Activated CD4-positive, alpha-beta T cell treated with anti-CD3 and anti-CD28 coated beads, Interleukin-2, amount 10 ng/mL, durations not matched to agents 7 days and 5 days (primary cell): ENCODE results near the gene SRRM4. TPM values are rescaled to one million over a fixed set of nuclear protein-coding genes. Genes with fewer than 3 reads are reported as not detected.
"Not testable (repeated sequence)": the region's sequence is repeated elsewhere in the genome, so short reads cannot be mapped to it uniquely, and the experiment has no call there.

Experiments
- CTCF ChIA-PET: fragments of 350-600 bp; sonication (Branson Sonifier 250); formaldehyde crosslinking; loops from one replicate; lab custom pipeline; 2021; ENCODE audit warnings: antibody characterized with exemption; lab: Charles Lee
- POLR2A ChIA-PET: fragments of 350-600 bp; sonication (Branson Sonifier 250); formaldehyde crosslinking; loops from one replicate; lab custom pipeline; 2021; ENCODE audit warnings: antibody characterized with exemption; lab: Charles Lee
- DNase-seq: peaks from one replicate; pipeline ENCODE4 v3.0.0-alpha.2; 2020
- H3K27ac Mint-ChIP-seq: one replicate; pipeline ENCODE4 v1.8.0; 2021; ENCODE audit warnings: mild to moderate bottlenecking, moderate library complexity, mixed read lengths
- H3K27me3 Mint-ChIP-seq: one replicate; pipeline ENCODE4 v1.8.0; 2021; ENCODE audit warnings: mixed read lengths
- H3K36me3 Mint-ChIP-seq: one replicate; pipeline ENCODE4 v1.8.0; 2021; ENCODE audit warnings: low read depth, mixed read lengths
- H3K4me1 Mint-ChIP-seq: one replicate; pipeline ENCODE4 v1.8.0; 2021; ENCODE audit warnings: mixed read lengths
- H3K4me3 Mint-ChIP-seq: one replicate; pipeline ENCODE4 v1.8.0; 2021; ENCODE audit warnings: mild to moderate bottlenecking, moderate library complexity, mixed read lengths
- H3K9me3 Mint-ChIP-seq: one replicate; pipeline ENCODE4 v1.8.0; 2021; ENCODE audit warnings: mixed read lengths
- total RNA-seq, 2 experiments: library from RNA; stranded (reverse); gene quantifications; one replicate each; pipeline ENCODE4 v1.2.3, GENCODE V29; 2021

The SRRM4 gene
- total RNA-seq, 2 experiments from 2014 or later = not detected

DNA sequence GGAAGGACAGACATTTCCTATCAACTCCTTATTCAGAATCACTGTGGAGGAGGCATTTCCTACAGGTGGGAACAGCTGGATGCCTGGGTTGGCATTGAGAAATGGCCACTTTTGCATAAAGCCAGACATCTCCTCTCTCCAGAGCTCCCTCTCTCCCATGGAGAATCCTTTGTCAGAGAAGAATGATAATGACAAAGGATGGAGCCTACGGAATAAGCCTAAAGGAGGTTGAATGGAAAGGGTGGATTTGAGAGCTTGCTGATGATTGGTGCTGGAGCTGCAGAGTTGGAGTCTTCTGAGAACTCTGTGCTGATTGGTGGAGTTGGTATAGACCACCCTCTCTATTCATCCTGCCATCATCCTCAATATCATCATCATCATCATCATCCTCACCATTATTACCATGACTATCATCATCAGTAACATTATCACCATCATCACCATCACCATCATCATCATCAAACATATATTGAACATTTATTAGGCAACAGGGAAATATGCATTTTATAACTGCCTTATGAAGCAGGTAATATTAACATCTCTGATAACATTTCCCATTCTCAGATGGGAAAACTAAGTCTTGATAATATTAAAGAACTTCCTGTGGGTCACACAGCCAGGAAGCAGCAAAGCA is 108.2 kb downstream of the SRRM4 start:
- ChIA-PET POLR2A (no interaction called here), CTCF (no interaction called here)
- no peaks in the 10 kb centered on the region for H3K9me3 Mint-ChIP-seq
- H3K27ac Mint-ChIP-seq = no peak overlapping the region
- no peak overlapping the region for H3K4me3 Mint-ChIP-seq
- no peaks in the 10 kb centered on the region for H3K27me3 Mint-ChIP-seq
- H3K36me3 Mint-ChIP-seq = no peaks in the 10 kb centered on the region
- DNase-seq = no peak
- no peaks in the 10 kb centered on the region for H3K4me1 Mint-ChIP-seq

DNA sequence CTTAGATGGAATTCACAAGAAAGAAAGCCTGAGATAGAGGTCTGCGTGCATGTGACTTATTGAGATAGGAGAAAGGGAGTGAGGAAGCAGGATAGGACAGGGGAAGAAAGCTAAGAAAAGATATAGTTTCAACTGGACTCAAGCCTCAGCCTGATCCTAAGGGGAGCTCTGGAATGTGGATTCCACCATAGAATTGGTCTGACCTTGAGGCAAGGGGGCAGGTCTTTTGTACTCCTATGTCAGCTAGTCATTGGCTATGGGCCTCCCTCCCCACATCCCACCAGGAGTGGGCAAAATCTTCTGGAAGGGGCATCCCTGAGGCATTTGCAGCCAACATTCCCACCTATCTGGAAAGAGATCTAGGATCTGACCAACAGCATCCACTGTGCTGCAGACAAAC is 108.9 kb downstream of the SRRM4 start:
- ChIA-PET CTCF (no interaction called here), POLR2A (no interaction called here)
- DNase-seq = no peak
- H3K9me3 Mint-ChIP-seq = no peaks in the 10 kb centered on the region
- H3K27ac Mint-ChIP-seq = no peak overlapping the region
- no peaks in the 10 kb centered on the region for H3K27me3 Mint-ChIP-seq
- H3K4me3 Mint-ChIP-seq = no peak overlapping the region
- no peaks in the 10 kb centered on the region for H3K36me3 Mint-ChIP-seq
- no peaks in the 10 kb centered on the region for H3K4me1 Mint-ChIP-seq

DNA sequence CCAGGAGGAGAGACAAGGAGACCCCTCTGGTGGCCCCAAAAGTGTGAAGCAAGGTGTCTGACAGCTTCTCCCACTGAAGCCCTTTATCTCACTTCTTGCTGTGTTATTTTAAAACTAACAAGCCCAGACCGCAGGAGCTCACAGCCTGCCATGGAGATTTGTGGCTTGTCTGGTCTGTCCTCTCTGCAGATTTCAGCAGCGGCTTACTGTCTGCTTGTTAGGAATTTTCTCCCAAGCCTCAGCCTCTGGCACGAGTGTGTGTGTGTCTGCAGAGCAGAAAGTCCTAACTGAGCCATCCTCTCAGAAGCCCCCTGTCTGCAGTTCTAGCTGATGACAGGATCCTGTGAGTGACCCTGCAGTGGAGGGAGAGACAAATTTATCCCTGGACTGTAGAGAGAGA is 109.5 kb downstream of the SRRM4 start:
- no peak for DNase-seq
- Mint-ChIP-seq H3K9me3 (no peaks in the 10 kb centered on the region), H3K27me3 (no peaks in the 10 kb centered on the region), H3K4me1 (no peaks in the 10 kb centered on the region), H3K27ac (no peak overlapping the region), H3K36me3 (no peaks in the 10 kb centered on the region), H3K4me3 (no peak overlapping the region)
- ChIA-PET CTCF (no interaction called here), POLR2A (no interaction called here)

GRCh38 chr12:119096429-119097202 is 115.3 kb downstream of the SRRM4 start:
- Mint-ChIP-seq H3K4me1 (no peaks in the 10 kb centered on the region), H3K27me3 (no peaks in the 10 kb centered on the region), H3K36me3 (no peaks in the 10 kb centered on the region), H3K27ac (no peak overlapping the region), H3K4me3 (no peak overlapping the region), H3K9me3 (peaks cover 5% of the 10 kb centered on the region)
- ChIA-PET POLR2A (no interaction called here), CTCF (no interaction called here)
- no peak for DNase-seq

GRCh38 chr12:119100933-119101332 is 119.6 kb downstream of the SRRM4 start:
- CTCF ChIA-PET = no interaction called here
- DNase-seq = no peak
- H3K4me1 Mint-ChIP-seq = no peaks in the 10 kb centered on the region
- no peak overlapping the region for H3K27ac Mint-ChIP-seq
- H3K36me3 Mint-ChIP-seq = no peaks in the 10 kb centered on the region
- H3K27me3 Mint-ChIP-seq = no peaks in the 10 kb centered on the region
- peaks cover 7% of the 10 kb centered on the region for H3K9me3 Mint-ChIP-seq
- no peak overlapping the region for H3K4me3 Mint-ChIP-seq
- POLR2A ChIA-PET = no interaction called here

DNA sequence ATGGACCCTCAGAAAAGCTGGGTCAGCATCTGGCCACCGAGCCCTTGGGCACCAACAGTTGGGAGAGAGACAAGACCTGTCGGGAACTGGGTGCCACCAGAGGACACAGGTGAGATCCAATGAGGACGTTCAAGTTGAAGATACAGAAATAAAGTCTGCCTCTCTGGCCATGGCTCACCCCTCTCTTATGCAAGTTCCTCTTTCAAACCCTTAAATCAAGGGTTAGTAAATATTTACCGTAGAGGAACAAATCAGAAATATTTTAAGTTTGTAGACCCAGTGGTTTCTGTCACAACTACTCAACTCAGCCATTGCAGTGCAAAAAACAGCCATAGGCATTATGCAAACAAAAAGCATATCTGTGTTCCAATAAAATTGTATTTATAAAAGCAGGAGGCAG is 120.9 kb downstream of the SRRM4 start:
- Mint-ChIP-seq H3K9me3 (peaks cover 10% of the 10 kb centered on the region), H3K36me3 (no peaks in the 10 kb centered on the region), H3K4me1 (no peaks in the 10 kb centered on the region), H3K27ac (no peak overlapping the region), H3K27me3 (no peaks in the 10 kb centered on the region), H3K4me3 (no peak overlapping the region)
- no peak for DNase-seq
- CTCF ChIA-PET = no interaction called here
- POLR2A ChIA-PET = no interaction called here

DNA sequence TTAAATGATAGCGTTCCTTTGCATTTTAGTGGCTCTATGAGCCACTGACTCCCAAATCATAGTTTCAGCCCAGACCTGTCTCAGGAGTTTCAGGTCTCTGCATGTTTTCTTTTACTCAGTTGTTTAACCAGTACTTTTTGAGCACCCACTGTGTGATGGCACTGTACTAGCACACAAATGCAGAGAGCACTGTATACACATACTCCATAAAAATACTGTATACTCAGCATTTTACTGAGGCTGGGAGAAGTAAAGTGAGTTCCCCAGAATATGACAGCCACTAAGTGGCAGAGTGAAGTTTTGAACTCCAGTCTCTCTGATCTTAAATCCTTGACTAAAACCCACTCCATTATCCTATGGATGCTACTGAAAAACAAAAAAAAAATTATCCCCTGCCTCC is 121.4 kb downstream of the SRRM4 start:
- ChIA-PET CTCF (no interaction called here), POLR2A (no interaction called here)
- no peak overlapping the region for H3K4me3 Mint-ChIP-seq
- H3K4me1 Mint-ChIP-seq = no peaks in the 10 kb centered on the region
- no peaks in the 10 kb centered on the region for H3K27me3 Mint-ChIP-seq
- H3K27ac Mint-ChIP-seq = no peak overlapping the region
- no peaks in the 10 kb centered on the region for H3K36me3 Mint-ChIP-seq
- H3K9me3 Mint-ChIP-seq = peaks cover 10% of the 10 kb centered on the region
- no peak for DNase-seq

- H3K4me3 Mint-ChIP-seq, H3K27ac Mint-ChIP-seq, POLR2A ChIA-PET, H3K9me3 Mint-ChIP-seq, H3K4me1 Mint-ChIP-seq, H3K27me3 Mint-ChIP-seq, DNase-seq, H3K36me3 Mint-ChIP-seq, CTCF ChIA-PET: not testable (repeated sequence)
These were observed 123.6 kb downstream of the SRRM4 start for GRCh38 chr12:119104969-119105368.

- no peaks in the 10 kb centered on the region for H3K36me3 Mint-ChIP-seq
- ChIA-PET CTCF (no interaction called here), POLR2A (no interaction called here)
- no peak overlapping the region for H3K27ac Mint-ChIP-seq
- no peaks in the 10 kb centered on the region for H3K27me3 Mint-ChIP-seq
- DNase-seq = no peak
- H3K4me3 Mint-ChIP-seq = no peak overlapping the region
- H3K9me3 Mint-ChIP-seq = no peaks in the 10 kb centered on the region
- no peaks in the 10 kb centered on the region for H3K4me1 Mint-ChIP-seq
These were observed 132.2 kb downstream of the SRRM4 start for GRCh38 chr12:119113496-119113986.

GRCh38 chr12:119114294-119114693 is 133.0 kb downstream of the SRRM4 start:
- H3K27ac Mint-ChIP-seq = no peak overlapping the region
- H3K4me3 Mint-ChIP-seq = no peak overlapping the region
- no peak for DNase-seq
- no peaks in the 10 kb centered on the region for H3K4me1 Mint-ChIP-seq
- ChIA-PET CTCF (no interaction called here), POLR2A (no interaction called here)
- no peaks in the 10 kb centered on the region for H3K27me3 Mint-ChIP-seq
- no peaks in the 10 kb centered on the region for H3K9me3 Mint-ChIP-seq
- no peaks in the 10 kb centered on the region for H3K36me3 Mint-ChIP-seq

DNA sequence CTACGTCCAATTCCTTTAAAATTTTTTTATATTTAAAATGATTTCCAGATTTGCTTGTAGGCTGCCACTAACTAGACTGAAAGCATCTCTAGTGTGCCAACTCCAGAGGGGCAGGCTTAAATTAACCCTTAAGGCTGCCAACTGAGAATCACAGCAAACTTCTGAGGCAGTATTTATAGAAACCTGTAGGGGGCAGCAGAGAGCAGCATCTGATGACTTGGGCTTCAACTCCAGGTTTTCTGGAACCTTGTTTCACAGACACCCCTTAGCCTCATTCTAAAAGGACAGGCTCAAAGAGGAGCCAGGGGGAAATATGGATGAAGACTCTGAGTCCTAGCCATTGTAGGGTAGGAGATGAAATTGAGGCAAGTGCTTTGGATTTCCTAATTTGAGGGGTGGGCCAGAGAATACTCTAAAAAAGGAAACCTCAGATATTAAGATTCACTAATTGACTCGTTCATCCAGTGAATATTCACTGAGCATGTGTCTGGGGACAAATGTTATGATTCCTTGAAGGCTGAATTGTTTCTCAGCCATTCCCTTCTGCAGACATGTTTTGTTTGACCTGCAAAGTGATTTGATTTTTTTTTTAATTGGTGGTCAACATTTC is 134.1 kb downstream of the SRRM4 start:
- H3K4me1 Mint-ChIP-seq = no peaks in the 10 kb centered on the region
- ChIA-PET CTCF (no interaction called here), POLR2A (no interaction called here)
- no peak overlapping the region for H3K27ac Mint-ChIP-seq
- no peak overlapping the region for H3K4me3 Mint-ChIP-seq
- H3K27me3 Mint-ChIP-seq = no peaks in the 10 kb centered on the region
- H3K36me3 Mint-ChIP-seq = no peaks in the 10 kb centered on the region
- peak; percentile 38 for DNase-seq
- no peaks in the 10 kb centered on the region for H3K9me3 Mint-ChIP-seq

DNA sequence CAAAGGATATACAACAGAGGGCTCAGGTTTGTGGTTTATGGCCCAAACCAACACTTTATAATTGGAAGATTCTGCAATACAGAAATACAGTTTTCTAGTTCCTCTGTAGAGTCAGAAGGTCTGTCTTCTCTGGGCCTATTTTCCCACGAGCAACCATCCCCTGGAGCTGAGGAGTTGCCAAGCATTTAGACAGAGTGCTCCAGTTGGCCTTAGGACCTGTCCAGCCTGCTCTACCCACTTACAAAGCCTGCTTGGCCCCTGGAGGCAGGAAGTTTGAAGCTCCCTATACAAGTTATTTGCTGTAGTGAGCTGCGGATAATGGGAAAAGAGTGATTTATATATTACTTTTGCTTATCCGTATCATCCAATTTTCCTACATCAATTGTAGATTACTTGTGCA is 136.6 kb downstream of the SRRM4 start:
- ChIA-PET POLR2A (no interaction called here), CTCF (no interaction called here)
- H3K9me3 Mint-ChIP-seq = no peaks in the 10 kb centered on the region
- DNase-seq = no peak
- no peaks in the 10 kb centered on the region for H3K4me1 Mint-ChIP-seq
- H3K27me3 Mint-ChIP-seq = no peaks in the 10 kb centered on the region
- no peaks in the 10 kb centered on the region for H3K36me3 Mint-ChIP-seq
- H3K27ac Mint-ChIP-seq = no peak overlapping the region
- no peak overlapping the region for H3K4me3 Mint-ChIP-seq

DNA sequence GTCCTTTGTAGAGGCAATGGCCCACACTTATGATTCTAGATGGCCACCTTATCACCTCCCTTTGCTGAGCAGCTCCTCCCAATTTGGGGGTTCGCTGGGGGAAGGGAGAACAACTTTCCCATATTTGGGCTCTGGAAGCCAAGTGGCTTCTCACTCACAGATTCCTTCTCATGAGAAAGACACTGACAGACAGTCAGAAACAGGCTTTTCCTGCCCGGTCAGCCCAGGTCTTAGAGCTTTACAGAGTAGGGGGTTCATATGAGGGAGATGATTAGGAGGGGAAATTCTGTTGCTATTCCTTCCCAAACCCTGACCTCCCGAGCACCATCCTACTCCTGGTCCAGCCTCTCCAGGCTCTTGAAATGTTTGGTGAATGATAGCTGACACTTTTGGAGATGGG is 137.3 kb downstream of the SRRM4 start:
- ChIA-PET POLR2A (no interaction called here), CTCF (no interaction called here)
- no peak for DNase-seq
- no peak overlapping the region for H3K27ac Mint-ChIP-seq
- H3K27me3 Mint-ChIP-seq = no peaks in the 10 kb centered on the region
- no peaks in the 10 kb centered on the region for H3K9me3 Mint-ChIP-seq
- no peaks in the 10 kb centered on the region for H3K4me1 Mint-ChIP-seq
- no peaks in the 10 kb centered on the region for H3K36me3 Mint-ChIP-seq
- H3K4me3 Mint-ChIP-seq = no peak overlapping the region
